KMS-11 (cell line): ENCODE results near the gene PRKAR2A.

Experiments used
- H2AFZ ChIP-seq: fragments of 200-600 bp; sonication (generic); 2 replicates; pipeline ENCODE4 v1.6.1; 2016; ENCODE audit warnings: antibody characterized with exemption, mixed run types, low read depth
- H3K27ac ChIP-seq: fragments of 200-600 bp; sonication (generic); 2 replicates; pipeline ENCODE4 v1.6.1; 2016; ENCODE audit warnings: mild to moderate bottlenecking, mixed run types
- H3K27me3 ChIP-seq: fragments of 200-600 bp; sonication (generic); 2 replicates; pipeline ENCODE4 v1.6.1; 2017; ENCODE audit warnings: mild to moderate bottlenecking, low read depth, mixed run types, moderate library complexity; ENCODE audit not compliant: insufficient read depth
- H3K36me3 ChIP-seq: fragments of 200-600 bp; sonication (generic); 2 replicates; pipeline ENCODE4 v1.6.1; 2017; ENCODE audit warnings: mild to moderate bottlenecking, mixed run types; ENCODE audit not compliant: insufficient read depth
- H3K4me1 ChIP-seq: fragments of 200-600 bp; sonication (generic); 2 replicates; pipeline ENCODE4 v1.6.1; 2016; ENCODE audit warnings: mild to moderate bottlenecking, low read depth, mixed run types; ENCODE audit not compliant: poor library complexity, severe bottlenecking
- H3K4me2 ChIP-seq: fragments of 200-600 bp; sonication (generic); 2 replicates; pipeline ENCODE4 v1.7.0; 2016; ENCODE audit warnings: mild to moderate bottlenecking, mixed run types
- H3K4me3 ChIP-seq: fragments of 200-600 bp; sonication (generic); IDR thresholded peaks from 2 replicates; pipeline ENCODE4 v1.6.1; 2017; ENCODE audit warnings: low read depth, low read length, mixed read lengths; ENCODE audit not compliant: insufficient read depth
- H3K79me2 ChIP-seq: fragments of 200-600 bp; sonication (generic); 2 replicates; pipeline ENCODE4 v1.6.1; 2016; ENCODE audit warnings: low read depth, mixed run types; ENCODE audit not compliant: insufficient read depth
- H3K9ac ChIP-seq: fragments of 200-600 bp; sonication (generic); 2 replicates; pipeline ENCODE4 v1.6.1; 2016; ENCODE audit warnings: mild to moderate bottlenecking, mixed run types
- H4K20me1 ChIP-seq: fragments of 200-600 bp; sonication (generic); 2 replicates; pipeline ENCODE4 v1.6.1; 2016; ENCODE audit warnings: mild to moderate bottlenecking, mixed run types; ENCODE audit not compliant: insufficient read depth
- CTCF ChIP-seq: fragments of 200-600 bp; sonication (generic); conservative IDR thresholded peaks from 2 replicates; pipeline ENCODE4 v1.6.1; 2017; ENCODE audit warnings: low read depth, mild to moderate bottlenecking, antibody characterized with exemption, low read length, moderate library complexity, mixed read lengths

PRKAR2A gene

GRCh38 chr3:48845170-48845569, 2.5 kb downstream of the PRKAR2A start:
- no peak overlapping the region for H3K4me3 ChIP-seq
- H3K79me2 ChIP-seq: peaks cover 11% of the 10 kb centered on the region; the same call in 1 of the 2 replicates
- no peaks in the 10 kb centered on the region for H4K20me1 ChIP-seq
- no peak overlapping the region for H3K27ac ChIP-seq
- no peaks in the 10 kb centered on the region for H3K27me3 ChIP-seq
- TF ChIP-seq CTCF: no peak
- no peaks in the 10 kb centered on the region for H3K36me3 ChIP-seq
- H3K9ac ChIP-seq: no peak overlapping the region
- H2AFZ ChIP-seq: no peak overlapping the region
- H3K4me1 ChIP-seq: peaks cover 11% of the 10 kb centered on the region
- H3K4me2 ChIP-seq: no peak overlapping the region

GRCh38 chr3:48837163-48837562, 10.5 kb downstream of the PRKAR2A start:
- Histone ChIP-seq H3K9ac (no peak overlapping the region), H3K4me2 (no peak overlapping the region), H2AFZ (no peak overlapping the region), H3K27ac (no peak overlapping the region), H4K20me1 (no peaks in the 10 kb centered on the region), H3K36me3 (no peaks in the 10 kb centered on the region), H3K4me1 (no peaks in the 10 kb centered on the region), H3K27me3 (no peaks in the 10 kb centered on the region), H3K79me2 (no peaks in the 10 kb centered on the region), H3K4me3 (no peak overlapping the region)
- TF ChIP-seq CTCF: no peak

GRCh38 chr3:48835650-48836366, 11.9 kb downstream of the PRKAR2A start:
- Histone ChIP-seq H3K36me3 (no peaks in the 10 kb centered on the region), H3K4me1 (no peaks in the 10 kb centered on the region), H3K27ac (no peak overlapping the region), H3K4me2 (no peak overlapping the region), H3K79me2 (no peaks in the 10 kb centered on the region), H3K9ac (no peak overlapping the region), H3K4me3 (no peak overlapping the region), H3K27me3 (no peaks in the 10 kb centered on the region), H4K20me1 (no peaks in the 10 kb centered on the region), H2AFZ (no peak overlapping the region)
- no peak for TF ChIP-seq CTCF

GRCh38 chr3:48832684-48833083, 15.0 kb downstream of the PRKAR2A start:
- no peaks in the 10 kb centered on the region for H3K36me3 ChIP-seq
- no peak overlapping the region for H3K4me3 ChIP-seq
- H3K4me2 ChIP-seq: no peak overlapping the region
- H4K20me1 ChIP-seq: no peaks in the 10 kb centered on the region
- H3K27me3 ChIP-seq: no peaks in the 10 kb centered on the region
- no peak for TF ChIP-seq CTCF
- H3K27ac ChIP-seq: no peak overlapping the region
- H3K79me2 ChIP-seq: no peaks in the 10 kb centered on the region
- H2AFZ ChIP-seq: no peak overlapping the region
- no peaks in the 10 kb centered on the region for H3K4me1 ChIP-seq
- H3K9ac ChIP-seq: no peak overlapping the region
